DOHH2 (cell line): ENCODE measurements around the gene HMGCS2.

Experiments used
- EZH2phosphoT487 ChIP-seq: fragments of 200-600 bp; sonication (generic); IDR thresholded peaks from 2 replicates; pipeline ENCODE4 v1.6.1; 2017; ENCODE audit warnings: borderline replicate concordance, mild to moderate bottlenecking, antibody characterized with exemption, low read length, moderate library complexity, mixed read lengths
- TF ChIP-seq, protein P1 (sequence below): fragments of 200-600 bp; sonication (generic); IDR thresholded peaks from one replicate; pipeline ENCODE4 v1.5.1; 2014; ENCODE audit warnings: antibody characterized with exemption, mild to moderate bottlenecking, low read depth, low read length; ENCODE audit not compliant: poor library complexity, severe bottlenecking

DNA sequence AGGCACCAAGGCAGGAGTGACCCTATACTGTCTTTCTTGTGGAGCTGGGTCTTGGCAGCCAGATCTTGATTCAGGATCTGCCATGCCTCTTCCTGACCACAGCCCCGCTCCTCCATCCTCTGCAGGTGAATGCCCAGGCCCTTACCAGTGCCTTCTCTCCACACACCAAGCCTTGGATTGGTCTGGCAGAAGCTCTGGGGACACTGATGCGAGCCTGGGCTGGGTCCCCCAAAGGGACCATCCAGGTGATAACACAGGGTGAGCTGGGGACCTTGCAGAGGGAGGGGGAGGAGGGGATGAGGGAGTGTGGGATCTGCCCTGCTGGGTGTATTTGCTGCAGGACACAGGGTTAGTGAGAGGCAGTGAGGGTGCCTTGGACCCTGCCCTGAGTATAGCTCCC, 28.4 kb downstream of the HMGCS2 start:
- TF ChIP-seq, protein P1, sequence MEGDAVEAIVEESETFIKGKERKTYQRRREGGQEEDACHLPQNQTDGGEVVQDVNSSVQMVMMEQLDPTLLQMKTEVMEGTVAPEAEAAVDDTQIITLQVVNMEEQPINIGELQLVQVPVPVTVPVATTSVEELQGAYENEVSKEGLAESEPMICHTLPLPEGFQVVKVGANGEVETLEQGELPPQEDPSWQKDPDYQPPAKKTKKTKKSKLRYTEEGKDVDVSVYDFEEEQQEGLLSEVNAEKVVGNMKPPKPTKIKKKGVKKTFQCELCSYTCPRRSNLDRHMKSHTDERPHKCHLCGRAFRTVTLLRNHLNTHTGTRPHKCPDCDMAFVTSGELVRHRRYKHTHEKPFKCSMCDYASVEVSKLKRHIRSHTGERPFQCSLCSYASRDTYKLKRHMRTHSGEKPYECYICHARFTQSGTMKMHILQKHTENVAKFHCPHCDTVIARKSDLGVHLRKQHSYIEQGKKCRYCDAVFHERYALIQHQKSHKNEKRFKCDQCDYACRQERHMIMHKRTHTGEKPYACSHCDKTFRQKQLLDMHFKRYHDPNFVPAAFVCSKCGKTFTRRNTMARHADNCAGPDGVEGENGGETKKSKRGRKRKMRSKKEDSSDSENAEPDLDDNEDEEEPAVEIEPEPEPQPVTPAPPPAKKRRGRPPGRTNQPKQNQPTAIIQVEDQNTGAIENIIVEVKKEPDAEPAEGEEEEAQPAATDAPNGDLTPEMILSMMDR: no peak
- TF ChIP-seq EZH2phosphoT487: no peak
